Caco-2 (cell line): Measurements from ENCODE around the gene CLIP1. TPM values are rescaled to one million over a fixed set of nuclear protein-coding genes. Genes with fewer than 3 reads are reported as not detected.

Experiments
- BruUV-seq: library from RNA; stranded (reverse); fragments of 400-500 nt; replicated peaks from 2 replicates; lab custom pipeline; 2021; lab: Mats Ljungman, UMichigan
- CTCF ChIA-PET: fragments of 300-600 bp; sonication (Branson Sonifier 250); formaldehyde crosslinking; loops from one replicate; lab custom pipeline; 2022; ENCODE audit warnings: antibody characterized with exemption; lab: Charles Lee
- POLR2A ChIA-PET: fragments of 300-600 bp; sonication (Branson Sonifier 250); formaldehyde crosslinking; loops from one replicate; lab custom pipeline; 2022; ENCODE audit warnings: antibody characterized with exemption; lab: Charles Lee
- DNase-seq, 2 experiments: peaks; one replicate each; pipeline versions ENCODE4 v3.0.0 to v3.0.0-alpha.2; 2020 to 2022
- H3K27me3 ChIP-seq: replicated peaks from 2 replicates; pipeline ENCODE4 v1.6.0; 2011; ENCODE audit warnings: low read length; ENCODE audit not compliant: control insufficient read depth, insufficient read depth
- H3K36me3 ChIP-seq: 2 replicates; pipeline ENCODE4 v1.5.1; 2011; ENCODE audit warnings: low read length; ENCODE audit not compliant: control insufficient read depth, insufficient read depth
- H3K4me1 ChIP-seq: fragments of 250-450 bp; sonication (Bioruptor Pico); 2 replicates; pipeline ENCODE4 v1.5.1; 2020; ENCODE audit warnings: mild to moderate bottlenecking
- H3K4me3 ChIP-seq: 2 replicates; pipeline ENCODE4 v1.5.1; 2011; ENCODE audit warnings: low read depth, mild to moderate bottlenecking, control low read depth, low read length
- H3K9me3 ChIP-seq: fragments of 250-450 bp; sonication (Bioruptor Pico); 2 replicates; pipeline ENCODE4 v1.5.1; 2020; ENCODE audit warnings: mild to moderate bottlenecking, moderate library complexity
- H3K27ac Mint-ChIP-seq: one replicate; pipeline ENCODE4 v1.8.0; 2022; ENCODE audit warnings: mixed read lengths; ENCODE audit not compliant: unreplicated experiment
- H3K27me3 Mint-ChIP-seq: one replicate; pipeline ENCODE4 v1.8.0; 2022; ENCODE audit warnings: mixed read lengths; ENCODE audit not compliant: insufficient read depth, unreplicated experiment
- H3K36me3 Mint-ChIP-seq: one replicate; pipeline ENCODE4 v1.8.0; 2022; ENCODE audit warnings: mild to moderate bottlenecking, mixed read lengths; ENCODE audit not compliant: insufficient read depth, unreplicated experiment
- H3K4me1 Mint-ChIP-seq: one replicate; pipeline ENCODE4 v1.8.0; 2022; ENCODE audit warnings: low read depth, mixed read lengths; ENCODE audit not compliant: unreplicated experiment
- H3K4me3 Mint-ChIP-seq: one replicate; pipeline ENCODE4 v1.8.0; 2022; ENCODE audit warnings: mild to moderate bottlenecking, moderate library complexity, mixed read lengths; ENCODE audit not compliant: unreplicated experiment
- H3K9me3 Mint-ChIP-seq: one replicate; pipeline ENCODE4 v1.8.0; 2022; ENCODE audit warnings: mixed read lengths; ENCODE audit not compliant: unreplicated experiment
- CTCF ChIP-seq, 2 experiments: fragments of 200-600 bp in 1 of 2; IDR thresholded peaks; 1 replicate in 1 of 2; 2 replicates in 1 of 2; pipeline versions ENCODE4 v1.5.1 to v1.8.0; 2011 to 2022; ENCODE audit warnings: antibody characterized with exemption in 1 of 2, control low read depth in 1 of 2, inconsistent platforms in 1 of 2, low read depth in 1 of 2, low read length in 1 of 2, mild to moderate bottlenecking in 1 of 2, moderate library complexity in 1 of 2; ENCODE audit not compliant: insufficient read depth in 1 of 2, severe bottlenecking in 1 of 2, unreplicated experiment in 1 of 2
- intact Hi-C: fragments of 100-400 bp; cut with micrococcal nuclease; formaldehyde crosslinking; loops from one replicate; pipeline ENCODE4 v1.10.0; 2022; ENCODE audit not compliant: unreplicated experiment
- total RNA-seq: library from RNA; stranded (reverse); gene quantifications from 2 replicates; pipeline ENCODE4 v1.2.3, GENCODE V29; 2022

Gene CLIP1
- total RNA-seq, 1 experiment from 2014 or later: 85.0 TPM

GRCh38 chr12:122460061-122460460 is 37.6 kb upstream of the CLIP1 start:
- no peaks in the 10 kb centered on the region for H3K9me3 Mint-ChIP-seq
- intact Hi-C loops: no loop called here
- H3K4me3 Mint-ChIP-seq: no peak overlapping the region
- Histone ChIP-seq H3K9me3 (no peaks in the 10 kb centered on the region), H3K4me1 (peaks cover 23% of the 10 kb centered on the region), H3K36me3 (no peaks in the 10 kb centered on the region), H3K4me3 (no peak overlapping the region), H3K27me3 (no peaks in the 10 kb centered on the region)
- TF ChIP-seq CTCF (IDR thresholded peaks at IDR 0.05; ENCODE audit: insufficient read depth in 1 of 2, low read depth in 1 of 2, low read length in 1 of 2, severe bottlenecking in 1 of 2, unreplicated experiment in 1 of 2): no peak
- no peak for DNase-seq
- peaks cover 6% of the 10 kb centered on the region for H3K4me1 Mint-ChIP-seq
- POLR2A ChIA-PET: no interaction called here
- no TSS peak for BruUV-seq
- no peak overlapping the region for H3K27ac Mint-ChIP-seq
- H3K27me3 Mint-ChIP-seq: no peaks in the 10 kb centered on the region
- CTCF ChIA-PET: no interaction called here
- H3K36me3 Mint-ChIP-seq: peaks cover 15% of the 10 kb centered on the region

- peaks cover 10% of the 10 kb centered on the region for H3K36me3 Mint-ChIP-seq
- no peaks in the 10 kb centered on the region for H3K27me3 ChIP-seq
- no peak for DNase-seq
- H3K4me3 ChIP-seq: no peak overlapping the region
- no peaks in the 10 kb centered on the region for H3K9me3 Mint-ChIP-seq
- no peaks in the 10 kb centered on the region for H3K27me3 Mint-ChIP-seq
- intact Hi-C loops: no loop called here
- ChIA-PET CTCF (no interaction called here), POLR2A (interaction anchor here (0.7 kb wide), 1 partner anchor 47 kb away, joined by 4 read pairs; no protein-coding TSS in a partner anchor)
- no peak overlapping the region for H3K4me3 Mint-ChIP-seq
- no peaks in the 10 kb centered on the region for H3K9me3 ChIP-seq
- peaks cover 23% of the 10 kb centered on the region for H3K4me1 ChIP-seq
- H3K36me3 ChIP-seq: no peaks in the 10 kb centered on the region
- no peak overlapping the region for H3K27ac Mint-ChIP-seq
- TF ChIP-seq CTCF (IDR thresholded peaks at IDR 0.05; ENCODE audit: insufficient read depth in 1 of 2, low read depth in 1 of 2, low read length in 1 of 2, severe bottlenecking in 1 of 2, unreplicated experiment in 1 of 2): no peak
- no TSS peak for BruUV-seq
- H3K4me1 Mint-ChIP-seq: peaks cover 6% of the 10 kb centered on the region
Measured at GRCh38 chr12:122459211-122459610, 36.7 kb upstream of the CLIP1 start.

- no TSS peak for BruUV-seq
- ChIA-PET CTCF (no interaction called here), POLR2A (no interaction called here)
- no peaks in the 10 kb centered on the region for H3K36me3 ChIP-seq
- no peaks in the 10 kb centered on the region for H3K9me3 ChIP-seq
- H3K27me3 ChIP-seq: no peaks in the 10 kb centered on the region
- Mint-ChIP-seq H3K4me1 (peaks cover 6% of the 10 kb centered on the region), H3K36me3 (peaks cover 6% of the 10 kb centered on the region), H3K9me3 (no peaks in the 10 kb centered on the region), H3K27me3 (no peaks in the 10 kb centered on the region), H3K4me3 (no peak overlapping the region), H3K27ac (no peak overlapping the region)
- peaks cover 23% of the 10 kb centered on the region for H3K4me1 ChIP-seq
- H3K4me3 ChIP-seq: no peak overlapping the region
- no peak for DNase-seq
- TF ChIP-seq CTCF (IDR thresholded peaks at IDR 0.05; ENCODE audit: insufficient read depth in 1 of 2, low read depth in 1 of 2, low read length in 1 of 2, severe bottlenecking in 1 of 2, unreplicated experiment in 1 of 2): no peak
- intact Hi-C loops: no loop called here
Measured at GRCh38 chr12:122458105-122459035, 35.9 kb upstream of the CLIP1 start.
